PFSK-1 (cell line): ENCODE results near the gene IRF6.

Source experiments
- POLR2AphosphoS5 ChIP-seq: IDR thresholded peaks from 2 replicates; pipeline ENCODE4 v1.6.1; 2012; ENCODE audit warnings: low read depth, mild to moderate bottlenecking, control low read depth, low read length, moderate library complexity
- TAF1 ChIP-seq: IDR thresholded peaks from 2 replicates; pipeline ENCODE4 v1.6.1; 2012; ENCODE audit warnings: low read length, control low read depth, borderline replicate concordance; ENCODE audit not compliant: insufficient read depth

- TF ChIP-seq TAF1, result no peak
- TF ChIP-seq POLR2AphosphoS5, result no peak
Observed at GRCh38 chr1:209789245-209789644, 16.7 kb downstream of the IRF6 start.
